HG02759 (cell line): ENCODE measurements around the gene NEMP2.
"Not testable (repeated sequence)": the region's sequence is repeated elsewhere in the genome, so short reads cannot be mapped to it uniquely, and the experiment has no call there.

Experiments
- ATAC-seq: cut with Tn5 transposase; IDR thresholded peaks from one replicate; pipeline ENCODE4 v1.9.1; 2021; ENCODE audit warnings: mild to moderate bottlenecking, moderate library complexity; ENCODE audit not compliant: unreplicated experiment

NEMP2 gene

GRCh38 chr2:190494600-190495227, 39.8 kb downstream of the NEMP2 start:
- ATAC-seq: not testable (repeated sequence)

GRCh38 chr2:190493095-190493494, 41.4 kb downstream of the NEMP2 start:
- no peak for ATAC-seq

- no peak for ATAC-seq
Observed at GRCh38 chr2:190490502-190490901, 44.0 kb downstream of the NEMP2 start.

GRCh38 chr2:190489475-190489874, 45.0 kb downstream of the NEMP2 start:
- no peak for ATAC-seq

- ATAC-seq: no peak
Observed at GRCh38 chr2:190488516-190489233, 45.8 kb downstream of the NEMP2 start.

GRCh38 chr2:190486037-190486623, 48.4 kb downstream of the NEMP2 start:
- no peak for ATAC-seq

GRCh38 chr2:190482451-190482850, 52.1 kb downstream of the NEMP2 start:
- ATAC-seq: no peak

- no peak for ATAC-seq
Observed at GRCh38 chr2:190481339-190481738, 53.2 kb downstream of the NEMP2 start.

- ATAC-seq: no peak
Observed at GRCh38 chr2:190478572-190479195, 55.8 kb downstream of the NEMP2 start.

GRCh38 chr2:190477661-190478454, 56.7 kb downstream of the NEMP2 start:
- ATAC-seq: no peak

GRCh38 chr2:190470256-190470826, 64.2 kb downstream of the NEMP2 start:
- ATAC-seq: no peak

- ATAC-seq: no peak
Observed at GRCh38 chr2:190469771-190470170, 64.8 kb downstream of the NEMP2 start.

GRCh38 chr2:190468814-190469569, 65.5 kb downstream of the NEMP2 start:
- ATAC-seq: peak; percentile 59

- not testable (repeated sequence) for ATAC-seq
Observed at GRCh38 chr2:190468354-190468753, 66.2 kb downstream of the NEMP2 start.

- ATAC-seq: no peak
Observed at GRCh38 chr2:190467575-190468083, 66.9 kb downstream of the NEMP2 start.

- no peak for ATAC-seq
Observed at GRCh38 chr2:190466819-190467446, 67.6 kb downstream of the NEMP2 start.

- ATAC-seq: peak; percentile 49
Observed at GRCh38 chr2:190465060-190465459, 69.5 kb downstream of the NEMP2 start.

GRCh38 chr2:190462611-190463010, 71.9 kb downstream of the NEMP2 start:
- ATAC-seq: no peak

- ATAC-seq: no peak
Observed at GRCh38 chr2:190462181-190462580, 72.3 kb downstream of the NEMP2 start.
